ENCODE data around the gene EPS15. TPM values are rescaled to one million over a fixed set of nuclear protein-coding genes. Genes with fewer than 3 reads are reported as not detected.

The EPS15 gene
- total and polyA plus RNA-seq, 9 of the 15 experiments (the other 6 are each of a cell fraction or from before 2014, with no cell fraction given): 23.1 to 69.0 (median 41.7) TPM

DNA sequence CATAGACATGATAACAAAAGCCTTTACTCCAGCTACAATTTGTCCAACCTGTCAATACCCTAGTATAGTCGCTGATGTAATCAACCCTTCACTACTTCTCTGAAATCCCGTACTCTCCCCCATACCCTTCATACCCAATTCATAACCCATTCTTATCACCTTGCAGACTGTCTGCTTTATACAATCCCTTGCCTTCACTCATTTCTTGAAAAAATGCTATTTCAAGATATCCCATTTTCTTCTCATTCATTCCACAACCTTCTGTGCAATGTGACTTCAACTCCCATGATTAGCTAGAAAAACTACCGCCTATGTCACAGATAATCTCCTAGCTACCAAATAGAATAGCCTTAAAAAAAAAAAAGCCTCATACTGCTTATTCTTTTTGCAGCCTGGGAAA lies 49.5 kb downstream of the EPS15 start (continued):
- TF ChIP-seq, protein P1, sequence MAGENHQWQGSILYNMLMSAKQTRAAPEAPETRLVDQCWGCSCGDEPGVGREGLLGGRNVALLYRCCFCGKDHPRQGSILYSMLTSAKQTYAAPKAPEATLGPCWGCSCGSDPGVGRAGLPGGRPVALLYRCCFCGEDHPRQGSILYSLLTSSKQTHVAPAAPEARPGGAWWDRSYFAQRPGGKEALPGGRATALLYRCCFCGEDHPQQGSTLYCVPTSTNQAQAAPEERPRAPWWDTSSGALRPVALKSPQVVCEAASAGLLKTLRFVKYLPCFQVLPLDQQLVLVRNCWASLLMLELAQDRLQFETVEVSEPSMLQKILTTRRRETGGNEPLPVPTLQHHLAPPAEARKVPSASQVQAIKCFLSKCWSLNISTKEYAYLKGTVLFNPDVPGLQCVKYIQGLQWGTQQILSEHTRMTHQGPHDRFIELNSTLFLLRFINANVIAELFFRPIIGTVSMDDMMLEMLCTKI (IDR thresholded peaks at IDR 0.05; ENCODE audit: partially characterized antibody): no peak
- TF ChIP-seq ZNF561 (CRISPR knock-in tag; conservative IDR thresholded peaks at IDR 0.05) (no peak), FIP1L1 (IDR thresholded peaks at IDR 0.05; ENCODE audit: low read depth, low read length, poor library complexity, severe bottlenecking) (no peak), SMAD4 (CRISPR knock-in tag; conservative IDR thresholded peaks at IDR 0.05) (peak; percentile 81), DDX20 (tag; IDR thresholded peaks at IDR 0.05; ENCODE audit: low read depth) (no peak), EP300 (IDR thresholded peaks at IDR 0.05; ENCODE audit: low read length) (no peak; the same call in 1 of the 2 replicates), ZNF134 (CRISPR knock-in tag; conservative IDR thresholded peaks at IDR 0.05) (no peak), ZBTB1 (CRISPR knock-in tag; IDR thresholded peaks at IDR 0.05; ENCODE audit: borderline replicate concordance, low read depth) (no peak), ZBTB17 (CRISPR knock-in tag; IDR thresholded peaks at IDR 0.05) (no peak), SOX6 (IDR thresholded peaks at IDR 0.05) (peak; percentile 72), ZC3H8 (IDR thresholded peaks at IDR 0.05) (no peak)
- TF ChIP-seq, protein P2, sequence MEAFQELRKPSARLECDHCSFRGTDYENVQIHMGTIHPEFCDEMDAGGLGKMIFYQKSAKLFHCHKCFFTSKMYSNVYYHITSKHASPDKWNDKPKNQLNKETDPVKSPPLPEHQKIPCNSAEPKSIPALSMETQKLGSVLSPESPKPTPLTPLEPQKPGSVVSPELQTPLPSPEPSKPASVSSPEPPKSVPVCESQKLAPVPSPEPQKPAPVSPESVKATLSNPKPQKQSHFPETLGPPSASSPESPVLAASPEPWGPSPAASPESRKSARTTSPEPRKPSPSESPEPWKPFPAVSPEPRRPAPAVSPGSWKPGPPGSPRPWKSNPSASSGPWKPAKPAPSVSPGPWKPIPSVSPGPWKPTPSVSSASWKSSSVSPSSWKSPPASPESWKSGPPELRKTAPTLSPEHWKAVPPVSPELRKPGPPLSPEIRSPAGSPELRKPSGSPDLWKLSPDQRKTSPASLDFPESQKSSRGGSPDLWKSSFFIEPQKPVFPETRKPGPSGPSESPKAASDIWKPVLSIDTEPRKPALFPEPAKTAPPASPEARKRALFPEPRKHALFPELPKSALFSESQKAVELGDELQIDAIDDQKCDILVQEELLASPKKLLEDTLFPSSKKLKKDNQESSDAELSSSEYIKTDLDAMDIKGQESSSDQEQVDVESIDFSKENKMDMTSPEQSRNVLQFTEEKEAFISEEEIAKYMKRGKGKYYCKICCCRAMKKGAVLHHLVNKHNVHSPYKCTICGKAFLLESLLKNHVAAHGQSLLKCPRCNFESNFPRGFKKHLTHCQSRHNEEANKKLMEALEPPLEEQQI (IDR thresholded peaks at IDR 0.05): no peak
- TF ChIP-seq, protein P3, sequence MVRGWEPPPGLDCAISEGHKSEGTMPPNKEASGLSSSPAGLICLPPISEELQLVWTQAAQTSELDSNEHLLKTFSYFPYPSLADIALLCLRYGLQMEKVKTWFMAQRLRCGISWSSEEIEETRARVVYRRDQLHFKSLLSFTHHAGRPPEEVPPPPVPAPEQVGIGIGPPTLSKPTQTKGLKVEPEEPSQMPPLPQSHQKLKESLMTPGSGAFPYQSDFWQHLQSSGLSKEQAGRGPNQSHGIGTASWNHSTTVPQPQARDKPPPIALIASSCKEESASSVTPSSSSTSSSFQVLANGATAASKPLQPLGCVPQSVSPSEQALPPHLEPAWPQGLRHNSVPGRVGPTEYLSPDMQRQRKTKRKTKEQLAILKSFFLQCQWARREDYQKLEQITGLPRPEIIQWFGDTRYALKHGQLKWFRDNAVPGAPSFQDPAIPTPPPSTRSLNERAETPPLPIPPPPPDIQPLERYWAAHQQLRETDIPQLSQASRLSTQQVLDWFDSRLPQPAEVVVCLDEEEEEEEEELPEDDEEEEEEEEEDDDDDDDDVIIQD (CRISPR knock-in tag; IDR thresholded peaks at IDR 0.05): no peak
- TF ChIP-seq, protein P4, sequence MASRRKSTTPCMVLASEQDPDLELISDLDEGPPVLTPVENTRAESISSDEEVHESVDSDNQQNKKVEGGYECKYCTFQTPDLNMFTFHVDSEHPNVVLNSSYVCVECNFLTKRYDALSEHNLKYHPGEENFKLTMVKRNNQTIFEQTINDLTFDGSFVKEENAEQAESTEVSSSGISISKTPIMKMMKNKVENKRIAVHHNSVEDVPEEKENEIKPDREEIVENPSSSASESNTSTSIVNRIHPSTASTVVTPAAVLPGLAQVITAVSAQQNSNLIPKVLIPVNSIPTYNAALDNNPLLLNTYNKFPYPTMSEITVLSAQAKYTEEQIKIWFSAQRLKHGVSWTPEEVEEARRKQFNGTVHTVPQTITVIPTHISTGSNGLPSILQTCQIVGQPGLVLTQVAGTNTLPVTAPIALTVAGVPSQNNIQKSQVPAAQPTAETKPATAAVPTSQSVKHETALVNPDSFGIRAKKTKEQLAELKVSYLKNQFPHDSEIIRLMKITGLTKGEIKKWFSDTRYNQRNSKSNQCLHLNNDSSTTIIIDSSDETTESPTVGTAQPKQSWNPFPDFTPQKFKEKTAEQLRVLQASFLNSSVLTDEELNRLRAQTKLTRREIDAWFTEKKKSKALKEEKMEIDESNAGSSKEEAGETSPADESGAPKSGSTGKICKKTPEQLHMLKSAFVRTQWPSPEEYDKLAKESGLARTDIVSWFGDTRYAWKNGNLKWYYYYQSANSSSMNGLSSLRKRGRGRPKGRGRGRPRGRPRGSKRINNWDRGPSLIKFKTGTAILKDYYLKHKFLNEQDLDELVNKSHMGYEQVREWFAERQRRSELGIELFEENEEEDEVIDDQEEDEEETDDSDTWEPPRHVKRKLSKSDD (conservative IDR thresholded peaks at IDR 0.05; ENCODE audit: low read length): no peak
- TF ChIP-seq, protein P5, sequence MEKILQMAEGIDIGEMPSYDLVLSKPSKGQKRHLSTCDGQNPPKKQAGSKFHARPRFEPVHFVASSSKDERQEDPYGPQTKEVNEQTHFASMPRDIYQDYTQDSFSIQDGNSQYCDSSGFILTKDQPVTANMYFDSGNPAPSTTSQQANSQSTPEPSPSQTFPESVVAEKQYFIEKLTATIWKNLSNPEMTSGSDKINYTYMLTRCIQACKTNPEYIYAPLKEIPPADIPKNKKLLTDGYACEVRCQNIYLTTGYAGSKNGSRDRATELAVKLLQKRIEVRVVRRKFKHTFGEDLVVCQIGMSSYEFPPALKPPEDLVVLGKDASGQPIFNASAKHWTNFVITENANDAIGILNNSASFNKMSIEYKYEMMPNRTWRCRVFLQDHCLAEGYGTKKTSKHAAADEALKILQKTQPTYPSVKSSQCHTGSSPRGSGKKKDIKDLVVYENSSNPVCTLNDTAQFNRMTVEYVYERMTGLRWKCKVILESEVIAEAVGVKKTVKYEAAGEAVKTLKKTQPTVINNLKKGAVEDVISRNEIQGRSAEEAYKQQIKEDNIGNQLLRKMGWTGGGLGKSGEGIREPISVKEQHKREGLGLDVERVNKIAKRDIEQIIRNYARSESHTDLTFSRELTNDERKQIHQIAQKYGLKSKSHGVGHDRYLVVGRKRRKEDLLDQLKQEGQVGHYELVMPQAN (IDR thresholded peaks at IDR 0.05; ENCODE audit: borderline replicate concordance): no peak

All from K562 (cell line).